CD4-positive, alpha-beta T cell treated with Interleukin-4 for 1 hour (primary cell): ENCODE results near the gene PRR15L.

ENCODE experiments used
- DNase-seq, 2 donors: peaks; one replicate each; pipeline ENCODE4 v3.0.0-alpha.2; 2020 to 2022

Gene PRR15L

GRCh38 chr17:47987240-47987835, 29.7 kb upstream of the PRR15L start:
- DNase-seq: no peak

DNA sequence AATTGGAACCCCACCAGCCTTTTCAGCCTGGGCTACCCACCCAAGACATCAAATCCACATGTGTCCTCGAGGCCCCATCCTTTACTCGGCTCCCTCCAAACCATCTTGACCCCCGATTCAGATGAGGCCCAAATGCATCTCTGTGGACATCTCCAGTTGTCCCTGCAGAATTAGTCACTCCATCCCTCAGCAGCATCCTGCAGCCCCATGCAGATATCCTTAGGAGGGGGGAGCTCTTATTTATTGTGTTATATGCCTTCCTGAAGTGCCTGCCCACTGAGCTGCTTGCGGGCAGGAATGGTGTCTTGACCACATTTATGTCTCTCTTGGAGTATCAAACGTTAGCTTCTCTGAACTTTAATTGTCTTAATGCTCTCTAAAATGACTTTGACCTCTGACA, 28.8 kb upstream of the PRR15L start:
- DNase-seq: no peak

DNA sequence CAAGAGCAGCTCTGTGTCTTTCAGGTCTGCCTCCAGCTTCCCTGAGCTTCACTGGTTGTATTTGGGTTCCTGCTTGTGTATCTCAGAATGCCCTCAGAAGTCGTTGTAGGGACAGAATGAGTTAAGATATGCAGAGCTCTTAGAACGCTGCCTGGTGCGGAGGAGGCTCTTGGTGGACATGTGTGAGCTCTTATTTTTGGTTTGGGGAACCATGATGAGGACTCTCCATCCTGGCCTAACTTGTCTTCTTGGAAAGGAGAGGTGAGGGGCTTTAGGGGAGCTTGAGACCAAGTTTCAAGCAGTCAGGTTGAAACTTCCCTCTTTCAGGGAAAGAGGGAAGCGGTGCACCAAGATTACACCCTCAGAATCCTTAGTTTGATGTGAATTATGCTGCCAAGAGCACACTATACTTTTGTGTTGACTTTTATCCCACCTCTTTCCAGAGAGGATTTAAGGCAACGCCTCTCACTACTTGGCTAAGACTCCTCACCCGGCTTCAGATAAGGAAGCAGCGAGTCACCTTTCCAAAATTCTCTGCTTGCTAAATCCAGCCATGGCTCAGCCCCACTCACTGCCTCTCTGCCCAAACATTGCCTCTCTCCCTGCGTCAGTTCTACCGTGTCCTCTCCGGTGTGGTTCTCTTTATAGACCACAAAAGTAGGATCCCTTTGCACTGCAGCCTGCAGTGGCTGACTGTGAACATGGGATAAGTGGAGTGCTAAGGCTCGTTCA, 26.0 kb upstream of the PRR15L start:
- DNase-seq: no peak

DNA sequence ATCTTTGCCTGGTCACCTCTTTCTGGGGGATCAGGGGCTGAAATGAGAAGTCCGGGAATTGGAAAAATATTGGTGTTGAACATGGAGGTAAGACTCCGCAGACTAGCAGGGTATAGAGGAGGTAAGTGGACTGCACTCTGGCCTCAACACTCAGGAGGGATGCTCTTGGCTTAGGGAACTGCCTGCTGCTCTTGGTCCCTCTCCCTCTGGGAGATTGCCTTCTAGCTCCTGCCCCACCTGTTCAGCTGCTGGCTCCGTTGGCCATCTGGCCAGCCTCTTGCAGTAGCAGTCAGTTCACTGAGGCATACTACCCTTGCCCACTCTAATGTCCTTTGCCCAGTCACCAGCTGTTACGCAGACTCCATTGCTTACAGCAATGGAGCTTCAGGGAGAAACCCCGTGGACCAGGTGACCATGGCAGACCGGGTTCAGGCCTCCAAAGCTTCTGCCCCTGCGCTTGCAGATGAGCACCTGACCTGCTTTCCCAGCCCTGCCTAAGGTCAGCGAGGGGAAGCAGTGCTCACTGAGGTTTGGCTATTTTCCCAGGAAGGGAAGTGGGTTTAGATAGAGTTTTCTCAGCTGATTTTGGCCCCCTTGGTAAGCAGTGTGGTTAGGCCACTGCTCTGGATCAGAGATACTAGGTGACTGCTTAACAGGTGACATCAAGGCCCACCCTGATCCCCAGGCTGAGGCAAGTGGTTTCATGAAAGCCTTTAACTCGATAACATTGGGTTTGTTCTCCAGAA, 25.1 kb upstream of the PRR15L start:
- DNase-seq: no peak

- DNase-seq: no peak
Measured at GRCh38 chr17:47982091-47982617, 24.5 kb upstream of the PRR15L start.

GRCh38 chr17:47981462-47981861, 23.8 kb upstream of the PRR15L start:
- DNase-seq: peak in 1 of 2 donors; percentile 16

GRCh38 chr17:47980541-47980940, 22.9 kb upstream of the PRR15L start:
- DNase-seq: no peak

GRCh38 chr17:47978324-47978723, 20.6 kb upstream of the PRR15L start:
- peak; percentile 51 to 60 for DNase-seq

- no peak for DNase-seq
Measured at GRCh38 chr17:47975823-47976205, 18.1 kb upstream of the PRR15L start.

- DNase-seq: no peak
Measured at GRCh38 chr17:47975189-47975822, 17.6 kb upstream of the PRR15L start.

DNA sequence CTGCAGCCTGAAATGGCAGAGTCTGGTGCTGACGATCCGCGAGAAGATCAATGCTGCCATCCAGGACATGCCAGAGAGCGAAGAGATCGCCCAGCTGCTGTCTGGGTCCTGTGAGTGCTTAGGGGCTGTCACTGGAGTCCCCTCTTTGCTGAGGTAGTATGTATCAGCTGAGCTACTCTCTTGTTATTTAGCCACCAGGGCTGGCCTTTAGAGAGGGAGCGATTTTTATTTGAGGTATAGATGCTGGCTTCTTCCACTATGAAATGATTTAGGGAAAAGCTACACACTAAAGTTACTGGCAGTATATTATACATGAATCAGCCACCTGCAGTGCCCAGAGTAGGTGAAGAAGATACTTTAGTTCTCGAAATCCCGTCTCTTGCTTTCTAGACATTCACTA, 15.9 kb upstream of the PRR15L start:
- no peak for DNase-seq

DNA sequence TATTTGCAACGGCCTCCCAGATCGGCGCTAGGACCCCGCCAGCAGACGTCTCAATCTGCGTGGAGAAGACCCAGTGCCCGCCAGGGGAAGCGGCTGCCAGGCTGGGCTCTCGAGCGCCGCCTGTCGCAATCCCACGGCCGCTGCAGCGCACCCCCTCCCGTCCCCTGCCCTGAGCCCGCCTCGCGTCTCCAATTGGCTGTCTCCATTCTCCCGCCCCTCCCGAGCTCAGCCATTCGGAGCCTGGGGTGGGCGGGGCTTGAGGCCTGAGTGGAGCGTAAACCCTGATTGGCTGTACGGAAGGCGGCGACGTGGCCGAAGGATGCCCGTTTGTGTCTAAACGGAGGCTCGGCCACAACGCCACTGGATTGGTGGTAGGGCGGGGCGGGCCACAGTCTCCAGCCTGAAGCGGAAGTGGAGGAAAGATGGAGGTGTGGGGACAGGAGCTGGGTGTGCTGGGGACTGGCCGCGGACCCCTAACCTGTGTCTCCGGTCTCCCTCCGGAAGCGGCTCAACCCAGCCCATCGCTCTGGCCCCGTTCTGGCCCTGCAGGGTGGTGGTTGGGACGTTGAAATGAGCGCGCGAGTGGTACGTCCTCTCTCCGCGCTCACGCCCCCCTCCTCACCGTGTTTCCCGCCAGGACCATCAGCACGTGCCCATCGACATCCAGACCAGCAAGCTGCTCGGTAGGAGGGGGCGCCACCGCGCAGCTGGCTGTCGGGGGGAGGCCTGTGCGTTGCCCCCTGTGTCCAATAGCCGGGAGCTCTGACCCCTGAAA, 13.2 kb upstream of the PRR15L start, which contains the start of gene CDK5RAP3:
Gene CDK5RAP3 (plus strand): TSS at position 389 of the 775 bp plus-strand sequence. CDS start 34 bp downstream, at position 423.
- peak; percentile 99 for DNase-seq

DNA sequence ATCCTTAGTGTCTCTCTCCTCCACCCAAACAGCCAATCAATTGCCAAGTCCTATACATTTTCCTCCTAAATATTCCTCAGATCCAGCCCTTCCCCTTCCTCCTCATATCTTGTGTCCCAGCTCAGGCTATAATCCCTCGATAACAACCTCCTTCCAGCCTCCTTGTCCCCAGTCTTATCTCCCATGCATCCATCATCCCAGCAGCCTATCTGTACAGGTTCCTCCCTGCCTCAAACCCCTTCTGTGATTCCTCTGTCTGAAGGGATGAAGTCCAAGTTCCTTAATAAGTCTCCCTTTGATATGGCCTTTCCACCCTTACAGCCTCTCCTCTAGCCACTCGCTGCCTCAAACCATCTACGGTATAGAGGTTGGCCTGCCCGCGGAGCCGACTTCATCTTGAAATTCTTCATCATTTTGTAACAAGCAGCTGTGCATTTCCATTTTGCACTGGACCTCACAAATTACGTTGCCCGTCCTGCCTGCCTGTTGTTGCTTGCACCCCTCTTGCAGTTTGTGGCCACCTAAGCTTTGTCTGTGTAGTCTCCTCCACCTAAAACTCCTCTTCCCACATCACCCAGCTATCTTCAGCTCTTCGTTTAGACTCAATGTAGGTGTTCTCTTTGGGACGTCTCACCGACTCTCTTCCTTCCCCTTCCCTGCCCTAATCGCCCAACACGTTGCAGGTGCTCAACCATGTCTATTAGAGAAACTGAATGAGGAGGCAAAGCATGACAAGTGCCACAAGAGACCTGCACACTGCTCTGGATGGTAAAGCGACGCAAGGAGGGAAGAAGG, 12.4 kb upstream of the PRR15L start:
- DNase-seq: no peak

DNA sequence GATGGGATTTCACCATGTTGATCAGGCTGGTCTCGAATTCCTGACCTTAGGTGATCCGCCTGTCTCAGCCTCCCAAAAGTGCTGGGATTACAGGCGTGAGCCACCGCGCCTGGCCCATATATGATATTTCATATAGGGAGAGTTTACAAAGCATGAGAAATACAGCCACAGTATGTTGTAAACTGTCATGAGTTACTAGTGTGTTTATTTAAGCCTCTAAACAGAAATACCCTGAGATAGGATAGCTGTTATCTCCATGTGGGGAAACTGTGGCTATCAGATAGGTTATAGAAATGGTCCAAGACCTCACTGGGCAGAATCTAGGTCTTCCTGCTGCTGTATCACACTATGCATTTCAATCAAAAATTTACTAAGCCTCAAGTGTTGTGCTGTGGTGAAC, 11.2 kb upstream of the PRR15L start:
- DNase-seq: no peak

GRCh38 chr17:47967607-47968252, 10.0 kb upstream of the PRR15L start:
- no peak for DNase-seq

GRCh38 chr17:47966079-47966519, 8.4 kb upstream of the PRR15L start:
- no peak for DNase-seq

- DNase-seq: no peak
Measured at GRCh38 chr17:47964856-47965255, 7.2 kb upstream of the PRR15L start.

- no peak for DNase-seq
Measured at GRCh38 chr17:47962901-47963300, 5.2 kb upstream of the PRR15L start.

GRCh38 chr17:47961406-47961805, 3.7 kb upstream of the PRR15L start:
- DNase-seq: no peak

GRCh38 chr17:47959825-47960655, 2.4 kb upstream of the PRR15L start:
- DNase-seq: no peak
